HG02938 (cell line): Measurements from ENCODE around the gene TTYH2.
"Not testable (repeated sequence)": the region's sequence is repeated elsewhere in the genome, so short reads cannot be mapped to it uniquely, and the experiment has no call there.

ENCODE experiments used
- ATAC-seq: cut with Tn5 transposase; IDR thresholded peaks from one replicate; pipeline ENCODE4 v1.9.1; 2021; ENCODE audit warnings: mild to moderate bottlenecking, moderate library complexity; ENCODE audit not compliant: unreplicated experiment

Gene TTYH2, protein sequence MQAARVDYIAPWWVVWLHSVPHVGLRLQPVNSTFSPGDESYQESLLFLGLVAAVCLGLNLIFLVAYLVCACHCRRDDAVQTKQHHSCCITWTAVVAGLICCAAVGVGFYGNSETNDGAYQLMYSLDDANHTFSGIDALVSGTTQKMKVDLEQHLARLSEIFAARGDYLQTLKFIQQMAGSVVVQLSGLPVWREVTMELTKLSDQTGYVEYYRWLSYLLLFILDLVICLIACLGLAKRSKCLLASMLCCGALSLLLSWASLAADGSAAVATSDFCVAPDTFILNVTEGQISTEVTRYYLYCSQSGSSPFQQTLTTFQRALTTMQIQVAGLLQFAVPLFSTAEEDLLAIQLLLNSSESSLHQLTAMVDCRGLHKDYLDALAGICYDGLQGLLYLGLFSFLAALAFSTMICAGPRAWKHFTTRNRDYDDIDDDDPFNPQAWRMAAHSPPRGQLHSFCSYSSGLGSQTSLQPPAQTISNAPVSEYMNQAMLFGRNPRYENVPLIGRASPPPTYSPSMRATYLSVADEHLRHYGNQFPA

DNA sequence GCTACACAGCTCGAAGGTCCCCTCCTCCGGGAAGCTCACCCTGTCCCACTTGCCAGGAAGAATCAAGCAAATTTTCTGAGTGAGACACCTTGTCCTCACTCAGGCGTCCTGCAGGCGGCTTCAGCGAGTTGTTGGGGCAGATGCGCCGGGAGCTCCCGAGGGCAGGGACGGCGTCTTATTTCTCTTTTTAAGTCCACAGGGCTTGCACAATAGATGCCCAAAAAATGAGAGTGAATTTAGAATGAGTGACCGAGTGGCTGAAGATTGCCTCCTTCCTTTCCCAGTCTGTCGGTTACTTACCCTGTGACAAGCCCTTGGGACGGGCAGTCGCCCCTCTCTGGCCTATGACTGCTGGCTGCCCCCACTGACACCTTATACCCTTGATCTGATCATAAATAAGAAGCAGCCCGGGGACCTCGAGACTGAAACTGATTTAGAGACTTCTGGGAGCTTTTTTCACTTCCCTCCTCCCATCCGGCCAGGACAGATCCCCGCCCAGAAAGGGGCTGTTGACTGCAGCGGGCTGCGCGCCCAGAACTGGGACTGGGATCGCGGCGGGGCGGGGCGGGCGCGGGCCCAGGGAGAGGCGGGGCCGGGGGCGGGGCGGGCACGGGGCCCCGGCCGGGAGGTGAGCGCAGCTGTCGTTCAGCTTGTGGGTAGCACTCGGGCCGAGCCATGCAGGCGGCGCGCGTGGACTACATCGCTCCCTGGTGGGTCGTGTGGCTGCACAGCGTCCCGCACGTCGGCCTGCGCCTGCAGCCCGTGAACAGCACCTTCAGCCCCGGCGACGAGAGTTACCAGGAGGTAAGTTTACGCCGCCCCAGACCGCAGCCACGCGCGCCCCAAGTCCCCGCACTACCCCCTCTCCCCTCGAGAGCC lies at the start of gene TTYH2:
Gene TTYH2 (plus strand): TSS at position 659 of the 879 bp plus-strand sequence. CDS start 17 bp downstream, at position 676.
- no peak for ATAC-seq

DNA sequence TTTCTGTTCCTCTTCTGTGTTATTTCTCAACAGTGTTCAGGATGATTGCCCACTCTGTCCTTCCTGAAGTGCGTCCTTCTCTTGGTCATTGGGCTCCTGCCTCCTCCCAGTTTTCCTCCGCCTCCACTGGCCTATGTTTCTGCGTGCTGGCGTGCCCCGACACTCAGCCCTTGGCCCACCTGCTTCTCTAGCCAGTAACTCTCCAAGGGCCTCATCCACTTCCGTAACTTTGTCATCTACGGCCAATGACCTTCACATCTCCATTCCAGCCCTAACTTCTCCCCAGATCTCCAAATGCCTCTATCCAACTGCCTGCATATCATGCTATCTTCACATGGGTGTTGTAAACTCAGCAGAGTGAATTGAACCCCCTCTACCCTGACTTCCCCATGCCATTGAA lies 49.5 kb upstream of the TTYH2 start:
- no peak for ATAC-seq

DNA sequence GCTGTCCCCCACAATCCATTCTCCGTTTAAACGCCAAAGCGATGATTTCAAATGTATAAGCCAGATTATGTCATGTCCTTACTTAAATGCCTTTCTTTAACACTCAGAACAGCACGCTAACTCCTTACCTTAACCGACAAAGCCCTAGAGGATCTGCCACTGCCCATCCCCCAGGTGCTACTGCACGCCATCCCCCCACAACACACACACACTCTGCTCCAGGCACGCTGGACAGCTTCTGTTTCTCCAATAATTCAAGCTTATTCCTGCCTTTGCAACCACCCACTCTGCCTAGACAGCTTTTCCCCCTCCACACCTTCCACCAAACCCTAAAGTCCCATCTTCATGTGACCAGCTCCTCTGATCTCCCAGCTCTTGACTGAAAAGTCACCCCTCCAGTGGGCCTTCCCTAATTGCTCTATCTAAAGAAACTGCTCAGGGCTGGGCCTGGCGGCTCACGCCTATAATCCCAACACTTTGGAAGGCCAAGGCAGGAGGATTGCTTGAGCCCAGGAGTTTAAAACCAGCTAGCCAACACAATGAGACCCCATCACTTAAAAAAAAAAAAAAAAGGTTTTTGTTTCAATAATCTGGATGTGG lies 48.8 kb upstream of the TTYH2 start:
- ATAC-seq: no peak

DNA sequence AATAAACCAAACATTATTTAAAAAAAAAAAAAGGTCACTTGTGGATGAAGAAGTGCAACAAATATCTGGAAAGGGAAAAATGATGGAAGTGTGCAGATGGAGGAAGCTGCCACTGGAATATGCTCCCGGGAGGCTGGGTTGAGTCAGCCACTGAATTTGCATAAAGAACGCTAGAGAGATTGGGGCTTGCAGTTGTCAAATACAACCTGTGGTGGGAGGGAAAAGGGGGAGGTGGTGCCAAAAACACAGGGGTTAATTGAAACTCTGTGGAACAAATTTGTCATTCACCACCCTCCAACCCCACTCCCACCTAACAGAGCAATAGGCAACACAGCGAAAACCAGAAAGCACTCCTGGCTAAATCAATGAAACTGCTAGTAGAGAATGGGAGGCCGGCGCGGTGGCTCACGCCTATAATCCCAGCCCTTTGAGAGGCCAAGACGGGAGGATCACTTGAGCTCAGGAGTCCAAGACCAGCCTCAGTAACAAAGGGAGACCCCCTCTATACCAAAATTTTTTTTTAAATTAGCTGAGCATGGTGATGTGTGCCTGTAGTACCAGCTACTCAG lies 47.5 kb upstream of the TTYH2 start:
- no peak for ATAC-seq

DNA sequence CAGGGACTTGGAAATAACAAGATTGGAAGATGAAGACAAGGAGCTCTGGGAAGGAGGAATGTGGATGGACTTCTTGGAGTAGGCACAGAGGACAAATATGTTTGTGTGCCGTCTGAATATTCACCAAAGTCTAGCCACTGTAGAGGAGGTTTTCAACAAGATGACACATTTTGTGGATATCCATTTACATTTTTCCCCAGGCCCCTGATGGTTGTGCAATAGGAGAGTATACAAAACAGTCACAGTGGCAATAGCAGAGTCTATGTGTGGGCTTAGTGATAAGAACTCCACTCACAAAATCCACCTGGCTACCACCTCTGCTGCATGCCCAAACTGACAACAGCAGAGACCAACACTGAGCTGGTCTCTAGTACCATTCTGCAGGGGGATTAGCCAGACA lies 42.4 kb upstream of the TTYH2 start:
- no peak for ATAC-seq

DNA sequence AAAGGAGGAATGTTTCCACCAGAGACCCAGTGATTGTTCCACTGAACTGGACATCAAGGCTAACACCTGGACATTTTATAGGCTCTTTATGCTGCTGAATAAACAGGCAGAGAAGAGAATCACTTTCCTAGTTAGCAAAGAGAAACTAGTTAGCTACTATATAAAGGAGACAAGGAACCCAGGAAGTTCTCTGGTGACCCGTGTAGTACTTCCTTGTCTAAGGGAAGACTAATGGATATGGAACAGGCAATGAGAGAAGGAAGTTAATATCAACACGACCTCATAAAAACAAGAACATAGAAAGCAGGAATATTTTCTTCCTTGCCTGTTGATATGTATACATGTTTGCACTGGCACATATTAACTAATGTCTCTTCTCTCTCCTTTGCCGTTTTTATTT lies 40.7 kb upstream of the TTYH2 start:
- no peak for ATAC-seq

DNA sequence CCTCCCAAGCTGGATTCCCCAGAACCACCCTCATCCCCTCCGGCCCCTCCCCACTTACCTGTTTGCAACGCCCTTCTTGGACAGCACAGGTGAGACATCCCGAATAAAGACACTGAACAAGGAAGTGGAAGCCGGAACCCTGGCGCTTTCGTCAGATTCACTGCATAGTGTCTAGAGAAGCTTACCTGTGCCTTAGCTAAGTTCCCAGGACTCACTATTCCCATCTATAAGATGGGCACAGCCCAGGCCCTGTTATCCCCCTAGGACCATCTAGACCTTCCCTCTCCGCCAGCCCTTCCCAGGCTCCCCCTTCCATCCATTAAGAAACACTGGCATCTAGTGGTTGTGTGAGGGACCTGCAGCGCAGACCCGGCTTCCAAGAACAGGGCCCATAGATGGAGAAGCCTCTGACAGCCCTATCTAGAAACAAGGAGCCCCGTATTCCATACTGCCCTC lies 36.8 kb upstream of the TTYH2 start:
- ATAC-seq: peak; percentile 58

DNA sequence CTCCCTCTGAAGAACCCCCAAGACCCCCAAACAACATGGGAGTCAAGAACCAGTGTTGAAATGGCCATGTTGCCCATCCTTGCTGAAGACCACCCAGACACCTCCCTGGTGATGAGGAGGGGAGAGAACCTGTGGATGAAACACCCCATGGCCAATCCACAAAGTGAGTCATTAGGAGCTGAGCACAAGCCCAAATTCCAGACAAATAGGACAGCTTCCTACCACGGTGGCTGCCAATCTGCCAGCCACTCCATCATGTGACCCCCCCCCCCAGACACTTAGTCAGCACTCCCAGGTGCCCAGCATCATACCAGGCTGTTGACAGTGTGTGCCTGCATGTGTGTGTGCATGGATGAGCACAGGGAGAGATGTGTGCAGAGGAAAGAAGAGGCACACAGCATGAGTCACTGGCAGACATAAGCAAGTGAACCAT lies 36.3 kb upstream of the TTYH2 start:
- ATAC-seq: no peak

DNA sequence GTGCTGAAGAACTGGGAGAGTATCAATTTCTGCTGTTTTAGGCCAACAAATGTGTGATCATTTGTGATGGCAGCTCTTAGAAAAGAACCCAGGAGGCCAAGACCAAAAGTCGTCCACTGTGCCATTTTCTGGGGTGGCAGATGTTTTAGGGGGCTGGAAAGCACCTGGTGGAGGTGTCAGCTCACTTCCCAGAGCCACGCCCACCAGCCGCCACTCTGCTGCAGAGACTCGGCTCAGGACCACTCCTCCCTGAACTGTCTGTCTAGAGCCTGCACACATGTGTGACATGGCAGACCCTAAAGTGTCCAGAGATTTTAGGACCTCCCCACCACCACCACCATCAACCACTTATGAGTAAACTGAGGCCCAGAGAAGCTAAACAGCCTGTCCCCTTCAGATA lies 33.8 kb upstream of the TTYH2 start:
- ATAC-seq: no peak

DNA sequence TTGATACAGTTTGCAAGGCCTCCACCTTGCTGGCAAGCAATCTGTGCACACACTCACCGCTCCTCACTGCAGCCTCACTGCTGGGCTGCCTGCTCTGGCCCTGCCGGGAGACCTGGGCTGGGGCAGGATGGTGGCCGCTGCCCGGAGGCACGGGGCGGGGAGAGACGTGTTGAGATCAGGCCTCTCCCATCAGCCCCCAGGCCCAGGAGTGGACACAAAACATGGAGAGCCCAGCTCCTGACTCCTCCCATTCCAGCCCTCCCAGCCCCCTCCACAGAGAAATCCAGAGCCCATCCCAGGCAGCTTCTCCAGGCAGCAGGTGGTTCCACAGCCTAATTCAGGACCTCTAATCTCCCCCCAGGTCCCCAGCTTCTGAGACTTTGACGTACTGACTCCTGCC lies 33.0 kb upstream of the TTYH2 start:
- no peak for ATAC-seq

DNA sequence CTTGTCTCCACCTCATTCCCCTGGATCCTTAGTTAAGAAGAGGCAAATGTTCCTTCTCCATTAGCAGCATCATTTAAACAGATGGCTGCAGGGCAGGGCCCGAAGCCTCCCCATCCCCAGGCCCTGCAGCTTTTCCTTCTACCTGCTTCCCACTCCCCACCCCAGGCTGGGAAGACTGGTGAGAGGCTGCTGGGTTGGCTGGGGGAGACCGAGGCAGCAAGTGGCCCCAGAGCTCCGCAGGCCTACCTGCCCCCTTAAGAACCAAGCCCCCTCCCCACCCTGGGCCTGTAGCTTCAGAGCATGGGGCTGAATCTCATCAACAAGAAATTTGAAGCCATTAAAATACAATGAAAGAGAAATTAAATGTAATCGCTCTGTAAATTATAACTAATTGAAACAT lies 32.0 kb upstream of the TTYH2 start:
- ATAC-seq: no peak

DNA sequence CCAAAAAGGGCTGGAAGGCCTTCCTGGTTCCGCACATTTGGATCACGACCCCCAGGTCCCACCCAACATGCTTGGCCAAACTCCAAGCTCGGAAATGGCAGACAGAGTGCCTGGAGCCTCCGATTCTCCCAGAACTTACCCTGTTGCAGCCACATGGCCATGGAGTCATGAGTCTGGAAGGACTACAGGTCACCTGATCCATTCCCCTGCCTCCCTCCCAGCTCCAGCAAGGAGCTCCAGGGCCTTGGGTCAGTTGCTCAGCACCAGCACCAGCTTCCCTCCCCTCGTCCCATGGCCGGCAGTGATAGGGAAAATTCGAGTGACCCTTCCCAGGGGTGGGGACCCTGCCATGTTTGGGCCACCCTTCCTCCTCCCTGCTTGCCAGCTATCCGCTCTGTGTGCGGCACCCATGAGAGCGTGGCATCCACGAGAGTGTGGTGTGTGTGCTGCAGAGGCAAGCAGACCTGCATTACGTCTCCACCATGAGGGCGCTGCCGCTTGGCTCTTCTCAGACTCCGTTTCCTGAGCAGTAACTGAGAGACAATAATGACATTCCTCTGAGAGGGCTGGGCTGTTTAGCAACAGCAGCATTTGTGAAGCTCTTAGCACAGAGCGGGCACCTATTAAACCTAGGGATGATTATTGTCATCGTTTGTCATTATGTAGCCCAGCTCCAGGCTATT lies 31.2 kb upstream of the TTYH2 start:
- ATAC-seq: no peak

DNA sequence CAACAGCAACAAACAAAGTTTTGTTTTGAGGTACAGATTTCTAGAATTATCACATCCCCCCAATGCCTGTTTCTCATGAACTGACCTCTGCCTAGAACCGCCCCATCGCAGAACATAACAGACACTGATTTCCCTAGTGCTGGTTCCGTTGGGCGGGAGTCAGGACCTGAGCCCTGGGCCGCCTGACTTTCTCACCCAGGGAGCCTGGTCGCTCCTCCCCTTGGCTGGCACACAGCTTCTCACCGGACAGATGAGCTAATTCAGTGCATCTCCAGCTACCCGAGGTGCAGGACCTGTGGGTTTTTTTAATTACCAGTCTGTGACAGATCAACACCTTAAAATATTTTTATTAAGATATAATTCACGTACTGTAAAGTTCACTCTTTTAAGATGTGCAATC lies 30.0 kb upstream of the TTYH2 start:
- no peak for ATAC-seq

DNA sequence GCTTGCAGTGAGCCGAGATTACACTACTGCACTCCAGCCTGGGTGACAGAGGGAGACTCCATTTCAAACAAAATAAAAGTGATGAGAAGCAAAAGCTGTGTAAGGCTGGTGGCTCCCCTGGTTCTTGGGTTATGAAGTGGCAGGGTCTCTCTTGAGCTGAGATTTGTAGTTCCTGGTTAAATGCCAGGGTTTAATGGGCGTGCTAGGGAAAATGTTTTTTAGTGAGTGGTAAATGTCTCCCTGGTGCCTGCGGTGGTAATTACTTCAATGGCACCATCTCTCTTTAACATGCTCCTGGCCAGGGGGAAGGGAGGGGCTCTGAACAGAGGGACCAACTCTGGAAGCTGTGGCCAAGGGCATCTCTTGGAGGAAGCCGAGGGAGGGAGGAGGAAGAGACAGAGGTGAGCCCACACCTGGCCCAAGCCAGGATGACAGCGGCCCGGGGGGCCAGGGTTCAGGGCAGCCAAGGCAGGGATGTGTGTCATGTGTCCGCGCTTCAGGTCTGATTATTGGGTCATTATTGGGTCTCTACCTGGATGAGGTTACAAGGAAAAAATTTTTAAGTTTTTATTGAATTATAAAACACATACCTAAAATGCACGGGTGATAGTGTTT lies 27.7 kb upstream of the TTYH2 start:
- ATAC-seq: no peak

DNA sequence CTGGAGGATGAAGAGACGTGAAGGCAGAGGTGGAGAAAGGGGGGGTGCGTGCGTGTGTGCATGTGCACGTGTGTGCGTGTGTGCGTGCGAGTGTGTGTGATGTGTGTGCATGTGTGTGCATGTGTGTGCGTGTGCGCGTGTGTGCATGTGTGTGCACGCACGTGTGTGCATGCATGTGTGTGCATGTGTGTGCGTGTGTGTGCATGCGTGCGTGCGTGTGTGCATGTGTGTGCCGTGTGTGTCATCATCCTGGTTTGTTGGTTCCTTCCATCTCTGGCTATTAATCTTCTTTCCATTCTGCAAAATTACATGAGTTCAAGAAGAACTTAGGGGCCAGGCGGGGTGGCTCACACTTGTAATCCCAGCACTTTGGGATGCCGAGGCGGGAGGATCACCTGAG lies 26.9 kb upstream of the TTYH2 start:
- no peak for ATAC-seq

DNA sequence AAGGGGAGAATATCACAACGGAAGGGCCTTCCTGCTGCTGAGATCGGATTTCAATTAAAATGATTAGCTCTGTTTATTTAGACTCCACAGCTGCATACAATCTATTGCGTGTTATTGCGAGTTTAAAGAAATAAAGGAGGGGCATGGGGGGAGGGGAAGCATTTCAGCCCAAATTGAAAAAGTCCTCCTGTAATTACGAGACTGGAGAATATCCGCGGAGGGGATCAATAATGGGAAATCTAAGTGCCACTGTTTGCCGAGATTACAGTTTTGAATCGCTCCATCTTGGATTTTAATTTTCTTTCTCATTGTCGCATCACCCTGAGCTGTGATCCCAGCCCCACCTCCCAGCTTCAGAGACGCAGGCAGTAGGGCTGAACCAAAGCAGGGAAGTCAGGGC lies 25.6 kb upstream of the TTYH2 start:
- ATAC-seq: no peak

DNA sequence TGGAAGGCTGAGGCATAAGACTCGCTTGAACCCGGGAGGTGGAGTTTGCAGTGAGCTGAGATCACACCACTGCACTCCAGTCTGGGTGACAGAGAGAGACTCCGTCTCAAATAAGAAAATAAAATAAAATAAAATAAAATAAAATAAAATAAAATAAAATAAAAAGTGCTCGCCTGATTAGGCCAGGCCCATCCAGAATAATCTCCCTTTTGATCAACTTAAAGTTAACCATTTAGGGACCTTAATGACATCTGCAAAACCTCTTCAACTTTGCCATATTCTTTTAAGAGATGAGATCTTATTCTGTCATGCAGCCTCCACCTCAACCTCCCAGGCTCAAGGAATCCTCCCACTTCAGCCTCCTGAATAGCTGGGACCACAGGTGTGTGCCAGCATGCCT lies 24.7 kb upstream of the TTYH2 start:
- ATAC-seq: not testable (repeated sequence)

DNA sequence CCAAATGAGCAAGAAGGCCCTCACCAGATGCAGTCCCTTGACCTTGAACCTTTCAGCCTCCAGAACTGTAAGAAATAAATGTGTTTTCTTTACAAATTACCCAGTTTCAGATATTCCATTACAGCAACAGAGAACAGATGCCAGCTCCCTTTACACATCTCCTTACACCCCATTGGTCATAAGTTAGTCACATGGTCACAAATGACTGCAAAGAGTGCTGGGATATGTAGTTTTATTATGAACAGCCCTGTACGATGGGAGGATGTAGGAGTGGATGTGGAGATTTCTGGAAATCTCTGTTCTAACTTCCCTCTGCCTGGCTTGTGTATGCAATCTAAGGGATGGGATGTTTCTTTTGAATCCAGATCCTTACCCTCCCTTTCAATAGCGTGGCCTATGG lies 23.2 kb upstream of the TTYH2 start:
- ATAC-seq: peak; percentile 62

DNA sequence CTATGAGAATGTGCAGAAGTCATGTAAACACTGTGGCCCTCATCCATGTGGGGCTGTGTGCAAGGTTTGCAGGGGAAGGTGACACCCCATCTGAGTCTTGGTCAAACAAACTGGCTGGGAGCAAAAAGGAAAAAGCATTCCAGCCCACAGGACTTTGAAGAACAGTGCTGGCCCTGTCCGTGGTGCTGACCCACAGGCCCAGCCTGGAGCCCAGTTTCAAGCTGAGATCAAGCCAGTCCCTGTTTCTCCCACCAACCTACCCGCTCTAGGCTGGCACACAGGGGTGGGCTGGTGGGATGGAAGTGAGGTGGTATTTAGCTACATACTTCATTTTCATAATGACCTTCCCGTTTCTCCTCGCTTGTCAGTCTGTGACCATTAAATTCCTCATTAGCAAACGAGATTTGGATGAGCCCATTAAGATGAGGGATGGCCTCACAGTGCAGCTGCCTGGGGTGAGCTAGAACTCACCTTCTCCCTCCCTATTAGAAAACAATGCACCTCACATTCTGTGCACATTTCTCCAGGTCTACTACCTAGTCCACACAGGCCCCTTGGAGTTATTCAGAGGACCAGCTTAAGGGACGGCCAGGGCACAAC lies 22.5 kb upstream of the TTYH2 start:
- no peak for ATAC-seq
